ENCODE data around the gene ITGB3BP. TPM values are rescaled to one million over a fixed set of nuclear protein-coding genes. Genes with fewer than 3 reads are reported as not detected.
"Not testable (repeated sequence)": the region's sequence is repeated elsewhere in the genome, so short reads cannot be mapped to it uniquely, and the experiment has no call there.

Gene ITGB3BP, protein sequence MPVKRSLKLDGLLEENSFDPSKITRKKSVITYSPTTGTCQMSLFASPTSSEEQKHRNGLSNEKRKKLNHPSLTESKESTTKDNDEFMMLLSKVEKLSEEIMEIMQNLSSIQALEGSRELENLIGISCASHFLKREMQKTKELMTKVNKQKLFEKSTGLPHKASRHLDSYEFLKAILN
- total RNA-seq (2014; rRNA removed; shearing (Covaris generic)), result 91.5 and 97.5 TPM in 2 replicates
- total RNA-seq (2022), result 97.0 and 113 TPM in 2 replicates
- percentile 86 among the genes with signal in this experiment for Bru-seq, nascent RNA
- BruChase-seq, experiment 1, labeled RNA remaining after a 6-hour chase, result percentile 76 among the genes with signal in this experiment
- BruChase-seq, experiment 2, labeled RNA remaining after a 2-hour chase, result percentile 82 among the genes with signal in this experiment
- long read RNA-seq, transcript ITGB3BP-201 (9 exons, 948 nt), result major isoform, 45 of 138 reads
- long read RNA-seq, transcript ITGB3BP-212 (10 exons, 1,285 nt), result minor isoform, 24 of 138 reads
- long read RNA-seq, partial matches to known transcripts, result 18 of 138 reads
- long read RNA-seq, other reads (novel, unspliced or antisense), result 44 of 138 reads

GRCh38 chr1:63522891-63523728 lies at the start of gene ITGB3BP, which contains the start of gene EFCAB7:
ITGB3BP (minus strand) TSS chr1:63523225; CDS start chr1:63523133, 92 bp downstream.
EFCAB7 (plus strand) TSS chr1:63523525; CDS start chr1:63525573, 2,048 bp downstream.
- H3K4me3 ChIP-seq (ENCODE audit: low read depth, low read length, poor library complexity, severe bottlenecking), result peak within 1 kb of the TSS; percentile 95

DNA sequence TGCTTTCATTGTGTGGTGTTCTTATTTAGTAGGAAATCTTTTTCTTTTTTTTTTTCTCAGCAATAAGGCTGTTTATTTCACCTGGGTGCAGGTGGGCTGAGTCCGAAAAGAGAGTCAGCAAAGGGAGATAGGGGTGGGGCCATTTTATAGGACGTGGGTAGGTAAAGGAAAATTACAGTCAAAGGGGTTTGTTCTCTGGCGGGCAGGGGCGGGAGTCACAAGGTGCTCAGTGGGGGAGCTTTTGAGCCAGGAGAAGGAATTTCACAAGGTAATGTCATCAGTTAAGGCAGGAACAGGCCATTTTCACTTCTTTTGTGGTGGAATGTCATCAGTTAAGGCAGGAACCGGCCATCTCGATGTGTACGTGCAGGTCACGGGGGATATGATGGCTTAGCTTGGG lies 49.7 kb upstream of the ITGB3BP start:
- H3K27ac ChIP-seq (ENCODE audit: low read depth, low read length, poor library complexity, severe bottlenecking); H4K20me1 ChIP-seq (ENCODE audit: insufficient read depth, low read length); POLR2A ChIA-PET; DNase-seq (ENCODE audit: low spot score); CTCF ChIA-PET (ENCODE audit: unreplicated experiment); H3K4me1 ChIP-seq (ENCODE audit: insufficient read depth, low read length, poor library complexity, severe bottlenecking); H3K79me2 ChIP-seq (ENCODE audit: insufficient read depth, low read depth, low read length); H3K9me3 ChIP-seq (ENCODE audit: low read length); H3K36me3 ChIP-seq (ENCODE audit: insufficient read depth, low read length); H3K4me2 ChIP-seq (ENCODE audit: low read length); H3K9me2 ChIP-seq (ENCODE audit: insufficient read depth, low read length); H3K4me3 ChIP-seq (ENCODE audit: low read depth, low read length, poor library complexity, severe bottlenecking); intact Hi-C loops (cut with micrococcal nuclease; ENCODE audit: unreplicated experiment); H2AFZ ChIP-seq (ENCODE audit: low read length); BruUV-seq (replicated peaks): not testable (repeated sequence)

More at GRCh38 chr1:63522891-63523728, at the start of gene ITGB3BP, which contains the start of gene EFCAB7:
- peaks cover 31% of the 10 kb centered on the region for H3K4me1 ChIP-seq (ENCODE audit: insufficient read depth, low read length, poor library complexity, severe bottlenecking)
- POLR2A ChIA-PET, result interaction anchor here (0.6 to 1.2 kb wide), 5 partner anchors 11 to 413 kb away, joined by 3 to 4 read pairs (median 4); no protein-coding TSS in a partner anchor
- peaks cover 15% of the 10 kb centered on the region; the same call in 1 of the 2 replicates for H3K36me3 ChIP-seq (ENCODE audit: insufficient read depth, low read length)
- H3K27ac ChIP-seq (ENCODE audit: low read depth, low read length, poor library complexity, severe bottlenecking), result peak within 1 kb of the TSS; percentile 82
- H3K9me2 ChIP-seq (ENCODE audit: insufficient read depth, low read length), result no peaks in the 10 kb centered on the region
- peak within 1 kb of the TSS; percentile 90 for H3K4me2 ChIP-seq (ENCODE audit: low read length)
- intact Hi-C loops (cut with micrococcal nuclease; ENCODE audit: unreplicated experiment), result loop anchor here (1.0 to 10.0 kb wide), 5 partner anchors 70 to 1798 kb away; partner anchors contain the start of genes PGM1, TM2D1 and USP1
- TF ChIP-seq EZH2phosphoT487 (IDR thresholded peaks at IDR 0.05; ENCODE audit: borderline replicate concordance, low read depth, low read length), result no peak
- TF ChIP-seq, protein P1, sequence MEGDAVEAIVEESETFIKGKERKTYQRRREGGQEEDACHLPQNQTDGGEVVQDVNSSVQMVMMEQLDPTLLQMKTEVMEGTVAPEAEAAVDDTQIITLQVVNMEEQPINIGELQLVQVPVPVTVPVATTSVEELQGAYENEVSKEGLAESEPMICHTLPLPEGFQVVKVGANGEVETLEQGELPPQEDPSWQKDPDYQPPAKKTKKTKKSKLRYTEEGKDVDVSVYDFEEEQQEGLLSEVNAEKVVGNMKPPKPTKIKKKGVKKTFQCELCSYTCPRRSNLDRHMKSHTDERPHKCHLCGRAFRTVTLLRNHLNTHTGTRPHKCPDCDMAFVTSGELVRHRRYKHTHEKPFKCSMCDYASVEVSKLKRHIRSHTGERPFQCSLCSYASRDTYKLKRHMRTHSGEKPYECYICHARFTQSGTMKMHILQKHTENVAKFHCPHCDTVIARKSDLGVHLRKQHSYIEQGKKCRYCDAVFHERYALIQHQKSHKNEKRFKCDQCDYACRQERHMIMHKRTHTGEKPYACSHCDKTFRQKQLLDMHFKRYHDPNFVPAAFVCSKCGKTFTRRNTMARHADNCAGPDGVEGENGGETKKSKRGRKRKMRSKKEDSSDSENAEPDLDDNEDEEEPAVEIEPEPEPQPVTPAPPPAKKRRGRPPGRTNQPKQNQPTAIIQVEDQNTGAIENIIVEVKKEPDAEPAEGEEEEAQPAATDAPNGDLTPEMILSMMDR (conservative IDR thresholded peaks at IDR 0.05; ENCODE audit: low read length), result no peak
- H3K79me2 ChIP-seq (ENCODE audit: insufficient read depth, low read depth, low read length), result peaks cover 73% of the 10 kb centered on the region
- peak; percentile 96 for DNase-seq (ENCODE audit: low spot score)
- no TSS peak for BruUV-seq (replicated peaks)
- no peaks in the 10 kb centered on the region for H3K9me3 ChIP-seq (ENCODE audit: low read length)
- 0 out of 2 replicates have a peak, but pooled peaks cover 11% of the 10 kb centered on the region for H4K20me1 ChIP-seq (ENCODE audit: insufficient read depth, low read length)
- H2AFZ ChIP-seq (ENCODE audit: low read length), result peak within 1 kb of the TSS; percentile 91
- CTCF ChIA-PET (ENCODE audit: unreplicated experiment), result interaction anchor here (1.0 kb wide), 1 partner anchor 15 kb away, joined by 3 read pairs; no protein-coding TSS in a partner anchor

Measured in OCI-LY7 (cell line).